HepG2 (cell line): Measurements from ENCODE around the gene KIF3A. TPM values are rescaled to one million over a fixed set of nuclear protein-coding genes. Genes with fewer than 3 reads are reported as not detected.

ENCODE experiments used
- ATAC-seq: fragments of 200-7000 bp; cut with Tn5 transposase; 3 replicates; pipeline ENCODE4 v1.9.1; 2020; ENCODE audit warnings: mild to moderate bottlenecking, moderate library complexity
- BruUV-seq: library from RNA; stranded (reverse); fragments of 400-500 nt; replicated peaks from 2 replicates; lab custom pipeline; 2021; lab: Mats Ljungman, UMichigan
- CTCF ChIA-PET: fragments of 300-600 bp; formaldehyde crosslinking; extraction: SDS; loops from one replicate; lab custom pipeline; 2021; ENCODE audit warnings: low total read pairs, inconsistent platforms, low intra/inter-chr PET ratio; lab: Yijun Ruan, JAX
- POLR2A ChIA-PET: fragments of 350-600 bp; sonication (Branson Sonifier 250); formaldehyde crosslinking; loops from one replicate; lab custom pipeline; 2020; ENCODE audit warnings: antibody characterized with exemption, inconsistent platforms; lab: Yijun Ruan, JAX
- DNase-seq: peaks from one replicate; pipeline ENCODE4 v3.0.0-alpha.2; 2015; ENCODE audit warnings: low spot score
- FAIRE-seq: peaks from 3 replicates; lab custom pipeline; 2011; peaks lifted over from hg19 to GRCh38; lab: Jason Lieb, UNC
- H2AFZ ChIP-seq: one replicate; pipeline ENCODE4 v1.6.1; 2011; ENCODE audit warnings: low read length, inconsistent platforms
- H3K27ac ChIP-seq: fragments of 300-600 bp; 3 replicates; pipeline ENCODE4 v1.8.0; 2011; ENCODE audit warnings: mixed run types, mild to moderate bottlenecking, mixed read lengths, low read length, inconsistent platforms; ENCODE audit not compliant: insufficient read depth; ENCODE audit errors: extremely low read length
- H3K27me3 ChIP-seq, 2 experiments: fragments of 200-600 bp in 1 of 2; 2 replicates in 1 of 2; 3 replicates in 1 of 2; pipeline versions ENCODE4 v1.6.0 to v1.8.0; 2011; ENCODE audit warnings: low read length in 2 of 2, mild to moderate bottlenecking in 2 of 2, moderate library complexity in 2 of 2, inconsistent platforms in 1 of 2; ENCODE audit not compliant: insufficient read depth in 2 of 2, control insufficient read depth in 1 of 2
- H3K36me3 ChIP-seq, 2 experiments: fragments of 200-600 bp in 1 of 2; replicated peaks in 1 of 2; 2 replicates in 1 of 2; 3 replicates in 1 of 2; pipeline versions ENCODE4 v1.5.1 to v1.8.0; 2011; ENCODE audit warnings: low read length in 2 of 2, inconsistent platforms in 1 of 2; ENCODE audit not compliant: insufficient read depth in 2 of 2, control insufficient read depth in 1 of 2
- H3K4me1 ChIP-seq: 2 replicates; pipeline ENCODE4 v1.5.1; 2012; ENCODE audit warnings: low read length, inconsistent platforms; ENCODE audit not compliant: insufficient read depth
- H3K4me2 ChIP-seq: 2 replicates; pipeline ENCODE4 v1.6.0; 2011; ENCODE audit warnings: low read depth, low read length, inconsistent platforms
- H3K4me3 ChIP-seq, 3 experiments: fragments of 200-600 bp in 1 of 3; sonication (generic), shearing (Covaris generic) in 1 of 3; replicated peaks in 1 of 3; 2 replicates each; pipeline ENCODE4 v1.5.1; 2011 to 2016; ENCODE audit warnings: low read length in 3 of 3, inconsistent platforms in 2 of 3, low read depth in 2 of 3, mild to moderate bottlenecking in 2 of 3, control low read depth in 1 of 3, mixed read lengths in 1 of 3; ENCODE audit not compliant: insufficient read depth in 1 of 3
- H3K79me2 ChIP-seq: one replicate; pipeline ENCODE4 v1.6.1; 2011; ENCODE audit warnings: low read length, inconsistent platforms; ENCODE audit not compliant: insufficient read depth
- H3K9ac ChIP-seq: 2 replicates; pipeline ENCODE4 v1.6.0; 2011; ENCODE audit warnings: mild to moderate bottlenecking, low read depth, low read length, inconsistent platforms; ENCODE audit not compliant: insufficient read depth
- H3K9me3 ChIP-seq: 2 replicates; pipeline ENCODE4 v1.5.1; 2012; ENCODE audit warnings: mild to moderate bottlenecking, low read length
- H4K20me1 ChIP-seq: 2 replicates; pipeline ENCODE4 v1.6.0; 2011; ENCODE audit warnings: inconsistent platforms, mild to moderate bottlenecking, low read length, moderate library complexity; ENCODE audit not compliant: insufficient read depth
- ATF1 ChIP-seq: IDR thresholded peaks from 2 replicates; pipeline ENCODE4 v1.6.1; 2016; ENCODE audit warnings: mild to moderate bottlenecking, control low read depth
- CCDC6 ChIP-seq: sonication (generic); formaldehyde crosslinking; IDR thresholded peaks from 2 replicates; pipeline ENCODE4 v1.8.1; 2022; ENCODE audit warnings: mild to moderate bottlenecking, missing genetic modification reagents, moderate library complexity
- CREB1 ChIP-seq, 2 experiments: fragments of 450-650 bp in 1 of 2; IDR thresholded peaks; 2 replicates each; pipeline ENCODE4 v1.6.1; 2016 to 2017; ENCODE audit warnings: control low read depth in 1 of 2, mild to moderate bottlenecking in 1 of 2, missing compliant biosample characterization in 1 of 2, missing genetic modification characterization in 1 of 2
- ELF1 ChIP-seq: sonication (generic); formaldehyde crosslinking; IDR thresholded peaks from 2 replicates; pipeline ENCODE4 v1.4.0; 2020; ENCODE audit warnings: missing genetic modification reagents
- FOXA3 ChIP-seq: IDR thresholded peaks from 2 replicates; pipeline ENCODE4 v1.6.1; 2016; ENCODE audit warnings: missing genetic modification reagents, missing compliant biosample characterization
- HBP1 ChIP-seq: IDR thresholded peaks from 2 replicates; pipeline ENCODE4 v1.6.1; 2016; ENCODE audit warnings: low read depth, control low read depth
- HOXD1 ChIP-seq: sonication (generic); formaldehyde crosslinking; IDR thresholded peaks from 2 replicates; pipeline ENCODE4 v1.5.0; 2020; ENCODE audit warnings: missing genetic modification reagents
- KMT2B ChIP-seq: IDR thresholded peaks from 2 replicates; pipeline ENCODE4 v1.6.1; 2016; ENCODE audit warnings: missing genetic modification reagents, missing compliant biosample characterization
- NAIF1 ChIP-seq: sonication (generic); formaldehyde crosslinking; IDR thresholded peaks from 2 replicates; pipeline ENCODE4 v1.5.0; 2020; ENCODE audit warnings: mild to moderate bottlenecking, missing genetic modification reagents, borderline replicate concordance
- NFYC ChIP-seq: IDR thresholded peaks from 2 replicates; pipeline ENCODE4 v1.6.1; 2016; ENCODE audit warnings: missing genetic modification reagents, missing compliant biosample characterization
- PCBP2 ChIP-seq: fragments of 200-400 bp; formaldehyde crosslinking; optimal IDR thresholded peaks from 2 replicates; pipeline ENCODE3; 2018; ENCODE audit warnings: low read length, low read depth; ENCODE audit not compliant: poor library complexity, severe bottlenecking
- PRDM4 ChIP-seq: sonication (generic); formaldehyde crosslinking; IDR thresholded peaks from 2 replicates; pipeline ENCODE4 v1.9.0; 2021; ENCODE audit warnings: missing genetic modification reagents, borderline replicate concordance
- RFXAP ChIP-seq: sonication (generic); formaldehyde crosslinking; IDR thresholded peaks from 2 replicates; pipeline ENCODE4 v1.4.0; 2020; ENCODE audit warnings: missing genetic modification reagents, borderline replicate concordance
- SRSF4 ChIP-seq: fragments of 200-400 bp; formaldehyde crosslinking; IDR thresholded peaks from one replicate; pipeline ENCODE4 v1.6.1; 2018; ENCODE audit warnings: mild to moderate bottlenecking, low read depth, low read length, moderate library complexity; ENCODE audit not compliant: poor library complexity, severe bottlenecking
- ZEB1 ChIP-seq: IDR thresholded peaks from 2 replicates; pipeline ENCODE4 v1.6.1; 2012; ENCODE audit warnings: mild to moderate bottlenecking, low read depth, inconsistent platforms; ENCODE audit not compliant: insufficient replicate concordance
- ZNF160 ChIP-seq: sonication (generic); formaldehyde crosslinking; IDR thresholded peaks from 2 replicates; pipeline ENCODE4 v1.8.0; 2022; ENCODE audit warnings: mild to moderate bottlenecking, inconsistent platforms, missing genetic modification reagents
- ZNF264 ChIP-seq: sonication (generic); formaldehyde crosslinking; IDR thresholded peaks from 2 replicates; pipeline ENCODE4 v1.4.0; 2020; ENCODE audit warnings: missing genetic modification reagents
- ZNF543 ChIP-seq: sonication (generic); formaldehyde crosslinking; IDR thresholded peaks from 2 replicates; pipeline ENCODE4 v1.4.0; 2020; ENCODE audit warnings: mild to moderate bottlenecking, missing genetic modification reagents
- ZNF678 ChIP-seq: sonication (generic); formaldehyde crosslinking; IDR thresholded peaks from 2 replicates; pipeline ENCODE4 v1.4.0; 2020; ENCODE audit warnings: mild to moderate bottlenecking, missing genetic modification reagents
- ZSCAN9 ChIP-seq: IDR thresholded peaks from 2 replicates; pipeline ENCODE4 v1.6.1; 2016; ENCODE audit warnings: borderline replicate concordance
- WGBS: methylation state at CpG from one replicate; pipeline ENCODE4 v1.1.6; 2017; ENCODE audit warnings: low lambda C conversion rate; 5-methylcytosine and 5-hydroxymethylcytosine counted together
- in situ Hi-C: cut with HindIII; loops from 2 replicates; pipeline ENCODE4 v1.10.0; 2017; ENCODE audit warnings: low pct_unique_long_range_greater_than_20kb; ENCODE audit not compliant: extremely low pct_ligation_motif_present
- intact Hi-C: fragments of 100-400 bp; cut with micrococcal nuclease; formaldehyde crosslinking; loops from one replicate; pipeline ENCODE4 v1.10.0; 2022; ENCODE audit not compliant: unreplicated experiment
- polyA plus RNA-seq, 8 experiments: library from polyadenylated mRNA; depleted of rRNA in 3 of 8; stranded (reverse) in 7 of 8; unstranded in 1 of 8; fragments of >200 nt; fragmentation: Illumina TruSeq in 4 of 8; extraction: Trizol in 4 of 8; gene quantifications; 2 replicates each; pipeline versions ENCODE4 v1.2.1 to v1.2.3, GENCODE V29; 2011 to 2016; ENCODE audit warnings: low read depth in 4 of 8, missing spikeins in 1 of 8, mixed read lengths in 1 of 8; ENCODE audit not compliant: insufficient read depth in 1 of 8
- total RNA-seq, 5 experiments: library from RNA; depleted of rRNA; stranded (reverse); fragments of >200 nt; fragmentation: Illumina TruSeq; extraction: Trizol; gene quantifications; 2 replicates each; pipeline ENCODE4 v1.2.3, GENCODE V29; 2016; ENCODE audit warnings: low read depth in 1 of 5

The KIF3A gene
- total and polyA plus RNA-seq, 2 of the 13 experiments (the other 11 are each of a cell fraction or from before 2014, with no cell fraction given) = 2.3 to 8.4 TPM

GRCh38 chr5:132653716-132654115 lies 83.6 kb downstream of the KIF3A start (continued):
- no peak for TF ChIP-seq ZNF543 (CRISPR knock-in tag)

- Histone ChIP-seq H3K79me2 (no peaks in the 10 kb centered on the region), H3K9me3 (peaks cover 10% of the 10 kb centered on the region; the same call in 1 of the 2 replicates), H3K9ac (no peak overlapping the region), H3K36me3 (no peaks in the 10 kb centered on the region), H4K20me1 (no peaks in the 10 kb centered on the region), H3K4me2 (no peak overlapping the region), H3K4me1 (peaks cover 13% of the 10 kb centered on the region), H3K27me3 (no peaks in the 10 kb centered on the region), H2AFZ (no peak overlapping the region), H3K4me3 (no peak overlapping the region), H3K27ac (no peak overlapping the region)
- in situ Hi-C loops = loop anchor here (25.0 kb wide), 1 partner anchor 265 kb away; no protein-coding TSS in a partner anchor
- ChIA-PET CTCF (no interaction called here), POLR2A (no interaction called here)
- WGBS = 45% methylated on average over 4 of the region's 4 CpGs
- no peak for DNase-seq
- TF ChIP-seq ZNF264 (no peak), ZNF678 (CRISPR knock-in tag) (no peak), CREB1 (IDR thresholded peaks at IDR 0.05) (no peak), CREB1 (CRISPR knock-in tag; IDR thresholded peaks at IDR 0.05) (no peak), ELF1 (CRISPR knock-in tag) (no peak), SRSF4 (no peak), NFYC (no peak), PCBP2 (no peak), ZSCAN9 (CRISPR knock-in tag) (no peak), HBP1 (CRISPR knock-in tag) (no peak), HOXD1 (CRISPR knock-in tag) (no peak), NAIF1 (no peak), PRDM4 (no peak), KMT2B (CRISPR knock-in tag) (no peak), RFXAP (CRISPR knock-in tag) (no peak), ATF1 (CRISPR knock-in tag) (no peak), CCDC6 (no peak), ZNF160 (CRISPR knock-in tag) (no peak), ZEB1 (no peak), FOXA3 (CRISPR knock-in tag) (no peak)
- no peak for ATAC-seq
- FAIRE-seq = no peak
- intact Hi-C loops = no loop called here
- BruUV-seq = no TSS peak
Measured at GRCh38 chr5:132651838-132652469, 85.4 kb downstream of the KIF3A start.
